ENCODE results near the gene POLR3B. TPM values are rescaled to one million over a fixed set of nuclear protein-coding genes. Genes with fewer than 3 reads are reported as not detected.

Gene POLR3B
- total RNA-seq, 1 donor from 2014 or later: 15.1 TPM

- Histone ChIP-seq H3K9me3 (ENCODE audit: control insufficient read depth in 3 of 3, low read length in 3 of 3) (no peaks in the 10 kb centered on the region), H3K9ac (ENCODE audit: low read depth in 1 of 3, low read length in 3 of 3) (no peak overlapping the region), H3K27ac (ENCODE audit: low read depth, low read length) (no peak overlapping the region), H3K27me3 (ENCODE audit: control insufficient read depth in 3 of 3, insufficient read depth in 3 of 3, low read length in 3 of 3) (no peaks in the 10 kb centered on the region), H3K36me3 (ENCODE audit: control insufficient read depth in 3 of 3, insufficient read depth in 3 of 3, low read length in 3 of 3) (peaks cover 7 to 23% (median 13%) of the 10 kb centered on the region in 3 donors), H3K4me1 (ENCODE audit: control insufficient read depth in 3 of 3, insufficient read depth in 3 of 3, low read length in 3 of 3) (peaks cover 0 to 4% (median 0%) of the 10 kb centered on the region in 3 donors), H3K4me3 (ENCODE audit: low read length in 3 of 3) (no peak overlapping the region)
These were observed 151.4 kb downstream of the POLR3B start for GRCh38 chr12:106508966-106509365.

- H3K27ac ChIP-seq (ENCODE audit: low read depth, low read length): no peak overlapping the region
- H3K9ac ChIP-seq (ENCODE audit: low read depth in 1 of 3, low read length in 3 of 3): peak overlapping the region in 1 of 3 donors; percentile 6
- H3K9me3 ChIP-seq (ENCODE audit: control insufficient read depth in 3 of 3, low read length in 3 of 3): no peaks in the 10 kb centered on the region
- peaks cover 0 to 4% (median 0%) of the 10 kb centered on the region in 3 donors for H3K4me1 ChIP-seq (ENCODE audit: control insufficient read depth in 3 of 3, insufficient read depth in 3 of 3, low read length in 3 of 3)
- H3K4me3 ChIP-seq (ENCODE audit: low read length in 3 of 3): no peak overlapping the region
- H3K36me3 ChIP-seq (ENCODE audit: control insufficient read depth in 3 of 3, insufficient read depth in 3 of 3, low read length in 3 of 3): peaks cover 5 to 8% (median 6%) of the 10 kb centered on the region in 3 donors
- H3K27me3 ChIP-seq (ENCODE audit: control insufficient read depth in 3 of 3, insufficient read depth in 3 of 3, low read length in 3 of 3): no peaks in the 10 kb centered on the region
These were observed 153.8 kb downstream of the POLR3B start for GRCh38 chr12:106511365-106511764.

- Histone ChIP-seq H3K4me3 (ENCODE audit: low read length in 3 of 3) (no peak overlapping the region), H3K27ac (ENCODE audit: low read depth, low read length) (no peak overlapping the region), H3K4me1 (ENCODE audit: control insufficient read depth in 3 of 3, insufficient read depth in 3 of 3, low read length in 3 of 3) (no peaks in the 10 kb centered on the region), H3K36me3 (ENCODE audit: control insufficient read depth in 3 of 3, insufficient read depth in 3 of 3, low read length in 3 of 3) (peaks cover 0 to 2% (median 0%) of the 10 kb centered on the region in 3 donors), H3K27me3 (ENCODE audit: control insufficient read depth in 3 of 3, insufficient read depth in 3 of 3, low read length in 3 of 3) (peaks cover 0 to 3% (median 0%) of the 10 kb centered on the region in 3 donors), H3K9ac (ENCODE audit: low read depth in 1 of 3, low read length in 3 of 3) (no peak overlapping the region), H3K9me3 (ENCODE audit: control insufficient read depth in 3 of 3, low read length in 3 of 3) (no peaks in the 10 kb centered on the region)
These were observed 159.8 kb downstream of the POLR3B start for GRCh38 chr12:106517314-106517713.

- H3K9ac ChIP-seq (ENCODE audit: low read depth in 1 of 3, low read length in 3 of 3): no peak overlapping the region
- H3K4me1 ChIP-seq (ENCODE audit: control insufficient read depth in 3 of 3, insufficient read depth in 3 of 3, low read length in 3 of 3): no peaks in the 10 kb centered on the region
- peaks cover 0 to 1% (median 0%) of the 10 kb centered on the region in 3 donors for H3K36me3 ChIP-seq (ENCODE audit: control insufficient read depth in 3 of 3, insufficient read depth in 3 of 3, low read length in 3 of 3)
- peaks cover 0 to 3% (median 0%) of the 10 kb centered on the region in 3 donors for H3K27me3 ChIP-seq (ENCODE audit: control insufficient read depth in 3 of 3, insufficient read depth in 3 of 3, low read length in 3 of 3)
- H3K4me3 ChIP-seq (ENCODE audit: low read length in 3 of 3): no peak overlapping the region
- H3K9me3 ChIP-seq (ENCODE audit: control insufficient read depth in 3 of 3, low read length in 3 of 3): no peaks in the 10 kb centered on the region
- no peak overlapping the region for H3K27ac ChIP-seq (ENCODE audit: low read depth, low read length)
These were observed 162.1 kb downstream of the POLR3B start for GRCh38 chr12:106519607-106520021.

- no peaks in the 10 kb centered on the region for H3K4me1 ChIP-seq (ENCODE audit: control insufficient read depth in 3 of 3, insufficient read depth in 3 of 3, low read length in 3 of 3)
- H3K9me3 ChIP-seq (ENCODE audit: control insufficient read depth in 3 of 3, low read length in 3 of 3): no peaks in the 10 kb centered on the region
- H3K36me3 ChIP-seq (ENCODE audit: control insufficient read depth in 3 of 3, insufficient read depth in 3 of 3, low read length in 3 of 3): no peaks in the 10 kb centered on the region
- H3K4me3 ChIP-seq (ENCODE audit: low read length in 3 of 3): no peak overlapping the region
- H3K27ac ChIP-seq (ENCODE audit: low read depth, low read length): no peak overlapping the region
- H3K9ac ChIP-seq (ENCODE audit: low read depth in 1 of 3, low read length in 3 of 3): no peak overlapping the region
- peaks cover 0 to 3% (median 0%) of the 10 kb centered on the region in 3 donors for H3K27me3 ChIP-seq (ENCODE audit: control insufficient read depth in 3 of 3, insufficient read depth in 3 of 3, low read length in 3 of 3)
These were observed 164.4 kb downstream of the POLR3B start for GRCh38 chr12:106521901-106522300.

GRCh38 chr12:106522708-106523107 lies 165.2 kb downstream of the POLR3B start:
- H3K27me3 ChIP-seq (ENCODE audit: control insufficient read depth in 3 of 3, insufficient read depth in 3 of 3, low read length in 3 of 3): peaks cover 0 to 3% (median 0%) of the 10 kb centered on the region in 3 donors
- H3K4me3 ChIP-seq (ENCODE audit: low read length in 3 of 3): no peak overlapping the region
- no peak overlapping the region for H3K27ac ChIP-seq (ENCODE audit: low read depth, low read length)
- no peaks in the 10 kb centered on the region for H3K4me1 ChIP-seq (ENCODE audit: control insufficient read depth in 3 of 3, insufficient read depth in 3 of 3, low read length in 3 of 3)
- H3K36me3 ChIP-seq (ENCODE audit: control insufficient read depth in 3 of 3, insufficient read depth in 3 of 3, low read length in 3 of 3): no peaks in the 10 kb centered on the region
- no peak overlapping the region for H3K9ac ChIP-seq (ENCODE audit: low read depth in 1 of 3, low read length in 3 of 3)
- H3K9me3 ChIP-seq (ENCODE audit: control insufficient read depth in 3 of 3, low read length in 3 of 3): no peaks in the 10 kb centered on the region

- Histone ChIP-seq H3K36me3 (ENCODE audit: control insufficient read depth in 3 of 3, insufficient read depth in 3 of 3, low read length in 3 of 3) (no peaks in the 10 kb centered on the region), H3K4me1 (ENCODE audit: control insufficient read depth in 3 of 3, insufficient read depth in 3 of 3, low read length in 3 of 3) (no peaks in the 10 kb centered on the region), H3K4me3 (ENCODE audit: low read length in 3 of 3) (no peak overlapping the region), H3K27me3 (ENCODE audit: control insufficient read depth in 3 of 3, insufficient read depth in 3 of 3, low read length in 3 of 3) (no peaks in the 10 kb centered on the region), H3K27ac (ENCODE audit: low read depth, low read length) (no peak overlapping the region), H3K9me3 (ENCODE audit: control insufficient read depth in 3 of 3, low read length in 3 of 3) (no peaks in the 10 kb centered on the region), H3K9ac (ENCODE audit: low read depth in 1 of 3, low read length in 3 of 3) (no peak overlapping the region)
These were observed 169.8 kb downstream of the POLR3B start for GRCh38 chr12:106527356-106527755.

GRCh38 chr12:106541201-106541600 lies 183.7 kb downstream of the POLR3B start:
- Histone ChIP-seq H3K4me1 (ENCODE audit: control insufficient read depth in 3 of 3, insufficient read depth in 3 of 3, low read length in 3 of 3) (no peaks in the 10 kb centered on the region), H3K9me3 (ENCODE audit: control insufficient read depth in 3 of 3, low read length in 3 of 3) (no peaks in the 10 kb centered on the region), H3K27me3 (ENCODE audit: control insufficient read depth in 3 of 3, insufficient read depth in 3 of 3, low read length in 3 of 3) (no peaks in the 10 kb centered on the region), H3K36me3 (ENCODE audit: control insufficient read depth in 3 of 3, insufficient read depth in 3 of 3, low read length in 3 of 3) (no peaks in the 10 kb centered on the region), H3K4me3 (ENCODE audit: low read length in 3 of 3) (no peak overlapping the region), H3K9ac (ENCODE audit: low read depth in 1 of 3, low read length in 3 of 3) (no peak overlapping the region), H3K27ac (ENCODE audit: low read depth, low read length) (no peak overlapping the region)

GRCh38 chr12:106551410-106551809 lies 193.9 kb downstream of the POLR3B start:
- H3K27ac ChIP-seq (ENCODE audit: low read depth, low read length): no peak overlapping the region
- no peak overlapping the region for H3K9ac ChIP-seq (ENCODE audit: low read depth in 1 of 3, low read length in 3 of 3)
- H3K4me1 ChIP-seq (ENCODE audit: control insufficient read depth in 3 of 3, insufficient read depth in 3 of 3, low read length in 3 of 3): no peaks in the 10 kb centered on the region
- H3K9me3 ChIP-seq (ENCODE audit: control insufficient read depth in 3 of 3, low read length in 3 of 3): peaks cover 0 to 3% (median 0%) of the 10 kb centered on the region in 3 donors
- no peak overlapping the region for H3K4me3 ChIP-seq (ENCODE audit: low read length in 3 of 3)
- H3K27me3 ChIP-seq (ENCODE audit: control insufficient read depth in 3 of 3, insufficient read depth in 3 of 3, low read length in 3 of 3): no peaks in the 10 kb centered on the region
- H3K36me3 ChIP-seq (ENCODE audit: control insufficient read depth in 3 of 3, insufficient read depth in 3 of 3, low read length in 3 of 3): no peaks in the 10 kb centered on the region

GRCh38 chr12:106552228-106552627 lies 194.7 kb downstream of the POLR3B start:
- Histone ChIP-seq H3K9me3 (ENCODE audit: control insufficient read depth in 3 of 3, low read length in 3 of 3) (peaks cover 0 to 3% (median 0%) of the 10 kb centered on the region in 3 donors), H3K4me1 (ENCODE audit: control insufficient read depth in 3 of 3, insufficient read depth in 3 of 3, low read length in 3 of 3) (no peaks in the 10 kb centered on the region), H3K9ac (ENCODE audit: low read depth in 1 of 3, low read length in 3 of 3) (no peak overlapping the region), H3K36me3 (ENCODE audit: control insufficient read depth in 3 of 3, insufficient read depth in 3 of 3, low read length in 3 of 3) (no peaks in the 10 kb centered on the region), H3K27me3 (ENCODE audit: control insufficient read depth in 3 of 3, insufficient read depth in 3 of 3, low read length in 3 of 3) (no peaks in the 10 kb centered on the region), H3K27ac (ENCODE audit: low read depth, low read length) (no peak overlapping the region), H3K4me3 (ENCODE audit: low read length in 3 of 3) (no peak overlapping the region)

Data from skeletal muscle tissue (tissue), 4 donors.